Activated T-cell treated with anti-CD3 and anti-CD28 coated beads for 24 hours (primary cell): Measurements from ENCODE around the gene FBXL7.

Experiments
- DNase-seq: peaks from one replicate; pipeline ENCODE4 v3.0.0-alpha.2; 2020; ENCODE audit warnings: low read depth

FBXL7 gene

DNA sequence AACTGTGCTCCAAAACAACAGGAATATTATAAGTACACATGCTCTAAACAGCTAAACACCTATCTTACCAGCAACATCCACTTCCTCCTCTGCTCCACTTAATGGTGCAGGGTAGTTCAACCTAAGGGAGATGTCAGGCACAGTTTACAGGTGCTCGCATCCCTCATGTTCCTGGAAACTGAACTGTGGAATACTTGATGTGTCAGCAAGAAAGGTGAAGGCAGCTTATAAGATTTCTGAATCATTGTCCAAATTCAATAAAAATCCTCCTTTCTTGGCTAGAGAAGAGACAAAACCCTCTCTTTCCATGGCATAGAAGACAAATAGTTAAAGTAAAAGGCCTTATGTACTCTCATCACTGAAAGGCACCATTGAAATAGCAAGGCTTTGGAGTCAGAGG, 272.2 kb downstream of the FBXL7 start:
- no peak for DNase-seq

DNA sequence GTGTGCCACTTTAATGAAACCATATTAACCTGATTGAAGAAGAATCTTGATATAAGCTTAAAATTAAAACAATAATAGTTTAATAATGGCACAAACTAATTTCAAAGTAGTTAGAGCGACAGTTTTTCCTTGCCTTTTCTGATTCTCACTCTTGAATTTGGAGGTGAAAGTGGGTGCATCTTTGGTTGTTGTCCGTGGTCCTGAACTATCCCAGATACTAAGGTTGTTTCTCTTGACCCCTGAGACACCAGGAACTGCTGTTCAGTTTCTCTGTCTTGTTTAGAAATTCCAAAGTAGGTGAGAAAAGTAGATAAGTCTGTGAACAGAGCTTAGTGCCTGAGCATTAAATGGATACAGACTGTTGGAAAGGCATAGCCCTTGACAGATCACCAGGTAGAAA, 274.7 kb downstream of the FBXL7 start:
- no peak for DNase-seq

DNA sequence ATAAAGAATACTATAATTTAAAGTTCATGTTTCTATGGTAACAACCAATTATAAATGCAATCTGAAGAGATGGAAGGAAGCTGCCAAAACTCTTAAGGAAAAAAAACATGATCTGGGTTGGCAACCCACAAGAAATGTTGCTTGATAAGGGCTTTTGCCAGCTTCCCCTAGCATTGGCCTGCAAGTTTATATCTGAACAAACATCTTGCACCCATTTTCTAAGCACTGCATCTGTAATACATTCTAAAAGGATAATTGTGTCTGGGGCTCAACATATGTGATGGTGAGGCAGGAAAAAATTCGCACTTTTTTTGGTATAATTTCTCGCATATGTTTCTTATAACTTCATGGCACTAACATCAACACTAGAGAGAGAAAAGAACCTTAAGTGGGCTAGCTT, 276.4 kb downstream of the FBXL7 start:
- no peak for DNase-seq

DNA sequence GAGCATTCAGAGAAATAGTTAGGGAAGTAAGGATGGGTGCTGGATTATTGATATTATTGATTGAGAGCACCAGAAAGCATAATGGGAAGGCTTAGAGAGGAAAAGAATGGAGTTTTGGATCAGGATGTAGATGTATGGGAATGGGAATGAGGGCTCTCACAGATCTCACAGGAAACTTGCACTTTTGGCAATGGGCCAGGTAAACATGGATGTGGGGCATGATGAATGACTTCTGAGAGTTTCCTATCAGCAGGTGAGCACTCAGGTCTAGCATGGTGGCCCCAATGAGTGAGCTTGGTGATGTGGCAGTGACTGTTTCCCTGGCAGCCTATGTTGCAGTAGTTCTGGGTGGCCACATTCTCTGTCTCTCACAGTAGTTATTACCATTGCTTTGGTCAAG, 283.8 kb downstream of the FBXL7 start:
- DNase-seq = no peak

DNA sequence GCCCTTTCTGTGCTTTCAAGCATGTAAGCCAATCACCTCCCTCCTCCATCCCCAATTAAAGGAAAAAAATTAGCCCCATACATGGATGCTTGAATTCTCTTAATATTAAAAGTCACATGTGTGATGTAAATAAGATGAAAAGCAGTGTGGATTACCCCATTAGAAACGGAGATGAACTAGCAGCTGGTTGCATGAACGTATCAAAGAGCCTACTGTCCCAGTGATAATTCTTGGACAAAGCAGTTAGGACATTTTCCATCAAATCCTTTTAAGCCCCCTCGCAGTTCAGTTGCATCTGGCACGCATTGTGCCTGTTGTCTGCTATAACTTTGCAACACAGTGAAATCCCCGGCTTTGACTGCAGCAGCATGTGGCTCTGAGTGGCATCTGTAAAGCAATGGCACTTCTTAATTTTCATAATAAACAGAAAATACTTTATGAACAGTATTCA, 285.6 kb downstream of the FBXL7 start:
- no peak for DNase-seq

DNA sequence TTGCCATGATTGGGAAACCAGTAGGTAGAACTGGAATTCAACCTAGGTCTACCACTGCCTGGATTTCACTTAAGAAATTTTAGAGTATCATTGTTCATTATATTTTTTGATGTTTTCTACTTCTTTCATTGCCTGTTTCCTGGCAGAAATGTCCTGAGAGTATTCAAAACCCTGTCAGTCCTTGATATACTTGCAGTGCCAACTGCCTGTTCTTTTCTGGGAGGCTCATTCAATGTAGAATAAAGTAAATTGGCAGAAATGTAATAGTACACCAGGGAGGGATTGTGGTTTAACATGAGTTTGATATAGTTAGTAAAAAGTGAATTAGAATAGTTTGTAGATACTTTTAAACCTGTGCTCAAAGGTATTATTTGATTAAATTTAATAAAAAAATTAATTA, 286.3 kb downstream of the FBXL7 start:
- no peak for DNase-seq

DNA sequence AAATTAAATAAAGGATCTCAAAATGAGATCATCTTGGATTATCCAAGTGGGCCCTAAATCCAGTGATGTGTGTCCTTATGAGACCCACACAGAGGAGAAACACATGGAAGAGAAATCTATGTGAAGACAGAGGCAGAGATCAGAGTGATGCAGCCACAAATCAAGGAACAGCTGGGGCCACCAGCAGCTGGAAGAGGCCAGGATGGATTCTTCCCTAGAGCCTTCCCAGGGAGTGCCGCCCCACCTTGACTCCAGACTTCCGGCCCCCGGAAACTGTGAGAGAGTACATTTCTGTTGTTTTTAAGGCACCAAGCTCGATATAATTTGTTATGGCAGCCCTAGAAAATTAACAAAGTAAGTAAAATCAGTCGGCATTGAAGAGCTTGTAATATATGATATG, 286.9 kb downstream of the FBXL7 start:
- no peak for DNase-seq

DNA sequence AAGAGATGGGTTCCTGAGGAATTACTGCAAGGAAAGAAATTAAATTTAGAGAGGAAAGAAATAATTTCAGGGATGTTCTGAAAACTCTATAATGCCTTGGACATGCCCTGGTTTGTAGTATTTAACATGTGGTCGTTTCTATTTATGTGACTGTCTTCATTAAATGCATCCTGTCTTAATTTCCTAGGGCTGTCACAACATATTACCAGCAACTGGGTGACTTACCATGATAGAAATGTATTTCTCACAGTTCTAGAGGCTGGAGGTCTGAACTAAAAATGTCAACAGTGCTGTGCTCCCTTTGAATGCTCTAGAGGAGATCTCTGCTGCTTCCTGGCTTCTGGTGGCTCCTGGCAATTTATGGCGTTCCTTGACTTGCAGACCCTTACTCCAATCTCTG, 287.7 kb downstream of the FBXL7 start:
- DNase-seq = no peak

DNA sequence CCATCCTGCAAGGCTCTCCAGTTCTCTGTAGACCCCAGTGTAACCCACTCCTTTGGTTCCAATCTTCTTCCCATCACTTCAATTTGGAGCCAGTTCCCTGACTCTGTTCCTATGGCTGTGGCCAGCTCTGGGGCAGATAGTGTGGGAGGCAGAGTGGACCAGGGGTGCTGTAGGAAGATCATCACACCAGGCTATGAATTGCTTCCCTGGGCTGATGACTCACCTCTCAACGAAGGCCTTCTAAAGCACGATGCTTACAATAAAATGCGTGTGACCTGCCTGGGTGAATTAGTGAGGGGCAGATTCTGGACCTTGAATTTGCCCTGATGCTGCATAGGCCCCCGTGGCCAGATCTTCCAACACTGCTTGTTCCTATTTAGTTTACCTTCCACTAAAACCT, 289.7 kb downstream of the FBXL7 start:
- no peak for DNase-seq

DNA sequence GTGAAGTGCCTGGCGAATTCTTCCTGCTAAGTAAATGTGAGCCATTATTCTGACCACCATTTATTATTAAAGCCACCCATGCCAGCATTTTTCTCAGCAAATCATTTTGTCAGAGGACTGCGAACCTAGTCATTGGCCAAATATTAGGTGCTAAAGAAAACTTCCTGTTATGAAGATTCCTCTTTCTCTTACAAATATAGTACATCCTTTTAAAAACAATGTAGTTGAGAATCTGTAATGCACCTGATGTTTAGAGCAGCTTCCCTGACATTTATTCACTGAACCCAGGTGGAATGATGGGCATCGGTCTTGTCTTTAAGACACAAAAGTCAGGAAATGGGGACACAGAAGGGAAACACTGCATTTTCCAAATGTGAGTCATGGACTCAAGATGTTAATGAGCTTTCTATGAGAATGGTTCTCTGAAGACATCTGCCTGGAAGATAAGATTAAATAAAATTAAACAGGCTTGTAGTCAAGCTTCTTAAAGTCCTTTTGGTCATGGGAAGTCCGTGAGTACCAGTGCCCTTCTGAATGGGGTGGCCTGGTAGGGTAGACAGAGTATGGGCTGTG, 290.6 kb downstream of the FBXL7 start:
- no peak for DNase-seq

DNA sequence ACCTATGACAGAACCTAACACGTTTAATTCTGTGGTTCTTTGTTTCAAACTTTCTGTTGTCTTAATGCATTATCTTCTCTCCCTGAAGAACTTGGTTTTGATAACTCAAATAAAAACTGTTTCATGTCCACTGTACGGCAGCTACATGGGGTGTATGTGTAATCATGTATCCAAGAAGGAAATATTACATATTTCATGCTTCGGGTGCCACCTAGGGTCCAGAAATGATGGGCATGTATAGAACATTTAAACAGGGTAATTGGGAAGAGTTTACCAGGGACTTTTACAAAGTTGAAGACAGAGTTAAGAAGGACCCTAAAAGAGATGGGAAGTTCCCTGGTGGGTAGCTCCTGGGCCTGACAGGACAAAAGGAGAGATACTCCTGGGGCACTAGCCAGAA, 291.3 kb downstream of the FBXL7 start:
- DNase-seq = no peak

DNA sequence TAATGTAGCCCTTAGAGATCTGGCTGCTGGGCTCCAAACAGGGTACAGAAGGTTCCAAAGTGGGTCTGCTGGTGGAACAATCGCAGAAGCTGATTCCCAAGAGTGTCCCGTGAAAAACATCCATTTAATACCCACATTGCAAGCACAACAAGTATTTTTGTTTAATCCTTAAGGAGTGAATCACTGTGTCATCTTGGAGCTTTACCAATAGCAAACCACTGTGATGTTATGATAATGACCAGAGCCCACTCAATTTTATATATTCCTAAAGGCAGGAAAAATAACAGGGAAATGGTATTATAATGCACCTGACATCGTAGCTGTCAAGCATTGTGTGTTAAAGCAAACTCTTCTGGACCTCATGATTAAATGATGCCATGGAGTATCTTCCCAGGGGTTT, 291.9 kb downstream of the FBXL7 start:
- no peak for DNase-seq

DNA sequence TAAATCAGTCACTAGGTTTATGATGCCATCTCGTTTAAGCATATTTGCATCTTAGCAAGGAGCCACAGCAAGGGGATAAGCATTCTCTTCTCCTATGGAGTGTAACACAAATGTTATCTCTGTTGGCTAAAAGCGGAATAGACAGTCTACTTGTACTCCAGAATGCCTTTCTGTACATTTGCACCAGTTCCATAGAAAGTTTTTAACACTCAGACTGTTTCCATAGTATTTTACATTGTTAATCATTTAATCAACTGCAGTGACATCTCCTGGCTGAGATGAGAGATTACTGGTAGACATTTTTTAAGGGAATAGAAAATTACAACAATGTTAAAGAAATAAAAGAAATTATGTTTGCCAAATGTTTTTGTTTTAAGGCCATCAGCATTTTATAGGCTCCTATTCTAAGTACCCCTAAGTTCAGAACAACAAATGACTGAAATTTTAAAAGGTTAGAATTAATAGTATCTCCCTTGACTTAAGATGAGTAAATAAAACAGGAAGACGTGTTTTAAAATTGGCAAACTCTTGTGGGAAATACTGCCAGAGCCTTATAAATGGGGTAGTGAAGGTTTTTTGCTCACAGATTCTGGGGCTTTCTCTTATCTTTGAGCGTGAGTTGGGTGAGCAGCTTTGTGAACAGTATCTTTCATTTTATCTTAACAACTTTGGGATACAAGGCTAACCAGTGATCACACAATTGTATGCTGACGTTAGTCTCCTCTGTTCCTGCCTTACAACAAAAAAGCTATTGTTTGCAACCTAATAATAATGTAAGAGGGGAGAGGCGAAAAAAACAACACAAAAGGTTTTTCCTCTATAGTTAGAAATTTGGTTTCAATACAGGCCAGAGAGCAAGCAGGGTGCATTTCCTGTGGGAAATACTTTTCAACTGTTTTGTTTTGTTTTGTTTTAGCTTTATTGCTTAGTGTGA, 294.3 kb downstream of the FBXL7 start:
- DNase-seq = no peak

DNA sequence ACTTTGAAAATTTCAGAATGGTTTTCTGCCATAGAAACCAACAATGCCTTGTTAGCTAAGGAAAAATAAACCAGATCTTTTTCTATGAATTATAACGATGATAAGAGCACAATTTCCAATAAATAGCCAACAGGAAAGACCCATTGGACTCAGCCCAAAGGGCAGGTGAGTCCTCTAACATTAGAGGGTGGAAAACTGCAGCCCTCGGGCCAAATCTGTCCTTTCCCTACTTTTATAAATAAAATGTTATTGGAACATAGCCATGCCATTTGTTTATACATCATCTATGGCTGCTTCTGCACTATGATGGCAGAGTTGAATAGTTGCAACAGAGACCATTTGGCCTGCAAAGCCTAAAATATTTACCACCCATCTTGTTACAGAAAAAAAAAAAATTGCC, 296.1 kb downstream of the FBXL7 start:
- no peak for DNase-seq

DNA sequence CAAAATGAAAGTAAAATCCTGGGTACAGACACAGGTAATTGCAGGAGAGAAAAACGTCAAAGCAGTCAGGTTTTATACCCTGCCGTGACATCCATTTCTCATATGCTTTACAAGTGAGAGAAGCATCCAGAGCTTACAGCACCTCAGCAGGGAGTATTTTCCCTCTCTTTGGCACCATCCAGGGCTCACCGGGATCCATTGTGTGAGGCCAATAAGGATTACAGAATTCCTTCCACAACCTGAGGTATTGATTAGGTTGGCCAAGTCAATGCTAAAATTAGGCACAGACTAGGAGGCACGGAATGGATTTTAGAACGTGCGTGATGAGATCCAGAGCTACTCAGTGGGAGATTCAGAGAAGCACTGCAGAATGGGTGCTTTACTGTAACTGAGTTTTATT, 296.6 kb downstream of the FBXL7 start:
- no peak for DNase-seq

DNA sequence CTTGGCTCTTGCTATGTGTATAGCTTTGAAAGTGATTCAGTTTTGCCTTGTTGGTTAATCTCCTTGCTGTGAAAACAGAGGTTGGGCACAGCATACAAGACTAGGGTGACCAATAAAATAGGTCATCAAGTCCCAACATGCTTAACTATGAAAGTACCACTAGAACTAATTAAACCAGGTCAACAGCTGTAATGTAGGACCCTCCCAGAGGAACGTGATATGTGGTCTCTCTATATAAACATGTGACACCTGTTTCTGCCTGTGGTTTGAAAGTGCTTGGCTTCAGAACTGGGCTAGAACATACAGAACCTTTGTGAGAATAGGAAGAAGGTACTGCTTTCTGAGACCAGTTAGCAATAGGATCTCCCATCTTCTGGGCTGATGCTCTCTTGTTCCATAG, 297.1 kb downstream of the FBXL7 start:
- DNase-seq = no peak

DNA sequence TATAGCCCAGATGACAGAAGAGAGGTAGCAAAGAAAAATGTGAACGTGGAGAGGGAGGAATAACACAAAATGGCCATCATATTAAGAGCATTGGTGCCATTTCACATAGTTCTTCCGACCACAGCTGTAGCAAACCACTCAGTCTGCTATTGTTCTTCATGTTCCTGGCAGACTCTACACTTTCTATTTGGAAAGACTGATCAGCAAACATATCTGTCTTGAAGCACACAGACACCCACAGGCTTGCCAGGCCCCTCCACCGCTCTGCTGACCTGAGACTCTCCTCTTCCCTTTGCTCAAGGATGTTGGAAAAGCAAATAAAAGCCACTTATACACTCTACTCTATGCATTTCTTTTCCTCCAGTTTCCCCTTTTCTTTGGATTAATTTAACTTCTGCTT, 298.0 kb downstream of the FBXL7 start:
- DNase-seq = no peak

DNA sequence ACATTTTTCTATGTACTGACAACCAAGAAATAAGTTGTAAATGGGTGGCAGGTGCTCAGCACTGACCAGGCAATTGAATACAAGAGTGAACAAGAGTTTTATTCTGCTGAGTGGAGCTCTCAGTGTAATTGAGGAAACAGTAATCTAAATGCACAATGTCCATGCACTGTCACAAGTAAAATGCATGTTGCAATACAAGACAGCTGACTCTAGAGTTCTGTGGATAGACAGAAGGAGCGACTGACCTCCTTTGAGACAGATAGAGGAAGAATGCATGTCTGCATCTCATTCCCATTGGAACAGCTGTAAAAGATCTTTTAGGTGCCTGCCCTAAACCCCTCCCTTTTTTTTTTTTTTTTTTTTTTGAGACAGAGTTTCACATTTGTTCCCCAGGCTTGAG, 299.0 kb downstream of the FBXL7 start:
- no peak for DNase-seq

DNA sequence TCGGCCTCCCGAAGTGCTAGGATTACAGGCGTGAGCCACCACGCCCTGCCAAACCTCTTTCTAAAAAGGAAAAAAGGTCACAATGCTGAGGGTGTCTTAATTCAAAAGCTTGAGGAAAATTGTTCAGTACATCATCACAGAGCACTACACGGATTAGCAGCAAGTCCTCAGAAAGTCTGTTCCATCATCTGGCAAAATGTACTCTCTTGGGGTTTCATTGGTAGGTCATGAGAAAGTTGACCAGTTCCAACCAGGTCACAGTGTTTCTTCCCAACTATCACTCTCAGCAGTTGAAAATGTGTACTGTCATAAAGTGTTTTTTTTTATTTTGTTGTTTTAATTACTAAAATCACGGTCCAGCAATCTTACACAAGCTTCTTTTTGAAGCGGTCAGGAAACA, 299.6 kb downstream of the FBXL7 start:
- DNase-seq = no peak

DNA sequence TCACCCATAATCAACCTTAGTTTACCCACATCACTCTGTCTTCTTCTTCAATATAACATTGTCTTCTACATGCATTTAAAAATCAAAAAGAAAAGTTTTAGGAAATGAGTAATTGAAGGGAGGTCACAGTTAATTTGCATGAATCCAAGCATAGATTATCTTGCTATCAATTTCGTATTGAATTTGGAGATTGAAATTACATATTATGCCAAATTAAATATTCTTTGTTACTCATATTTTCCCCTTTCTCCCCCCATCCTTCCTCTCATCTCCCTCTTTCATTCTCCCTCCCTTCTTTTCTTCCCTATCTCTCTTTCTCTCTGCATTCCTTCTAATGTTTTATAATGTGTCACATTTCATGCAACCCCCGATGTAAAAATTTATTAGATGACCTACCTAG, 303.3 kb downstream of the FBXL7 start:
- no peak for DNase-seq

DNA sequence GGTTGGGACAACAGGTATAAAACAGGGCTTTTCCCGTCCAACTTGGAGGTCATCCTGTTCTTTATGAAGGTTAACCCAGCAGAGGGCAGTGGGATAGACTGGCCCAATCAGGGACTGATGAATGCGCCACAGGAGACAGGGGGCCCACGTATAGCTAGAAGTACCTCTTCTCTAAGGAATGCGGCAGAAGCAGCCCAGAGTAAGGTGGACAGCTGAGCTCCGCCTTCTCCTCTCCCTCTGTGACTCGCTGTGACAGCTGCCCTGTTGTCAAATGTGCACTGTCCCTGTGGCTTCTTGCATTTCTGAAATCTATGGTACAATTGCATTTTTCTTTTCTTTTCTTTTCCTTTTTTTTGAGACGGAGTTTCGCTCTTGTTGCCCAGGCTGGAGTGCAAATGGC, 306.6 kb downstream of the FBXL7 start:
- DNase-seq = no peak

DNA sequence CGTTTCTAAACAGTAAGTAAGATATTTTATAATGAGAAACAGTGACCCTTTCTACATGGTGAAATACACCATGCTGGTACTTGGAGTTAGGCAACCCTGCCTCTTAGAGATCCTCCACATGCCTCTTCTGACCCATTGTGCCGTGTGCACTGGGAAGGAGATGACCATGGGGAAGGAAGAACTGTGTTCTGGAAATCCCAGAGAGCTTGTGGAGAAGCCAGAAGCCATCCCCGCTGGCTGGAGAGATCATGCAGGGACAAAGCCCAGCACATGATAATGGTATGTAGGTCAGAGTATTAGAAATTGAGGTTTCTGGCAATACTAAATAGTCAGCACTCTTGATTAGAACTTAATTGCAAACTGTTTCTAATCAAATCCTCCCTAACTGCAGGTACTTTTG, 307.3 kb downstream of the FBXL7 start:
- no peak for DNase-seq

DNA sequence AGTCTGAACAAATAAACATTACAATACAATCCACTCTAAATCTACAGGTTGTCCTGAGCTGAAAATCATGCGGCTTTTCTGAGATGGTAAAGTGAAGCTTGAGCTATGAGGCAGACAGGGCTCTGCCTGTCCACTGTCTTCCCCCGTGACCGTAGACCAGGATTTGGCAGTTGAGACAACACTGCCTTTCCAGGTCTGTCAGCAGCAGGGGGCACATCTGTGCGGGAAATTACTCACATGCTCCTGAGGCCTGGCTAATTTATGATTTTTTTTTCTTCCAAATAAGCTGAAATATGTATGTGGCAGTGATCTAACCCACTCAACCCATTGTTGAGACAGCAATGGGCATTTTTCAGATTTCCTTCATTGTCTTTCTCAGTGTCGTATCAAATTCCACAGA, 307.9 kb downstream of the FBXL7 start:
- no peak for DNase-seq

DNA sequence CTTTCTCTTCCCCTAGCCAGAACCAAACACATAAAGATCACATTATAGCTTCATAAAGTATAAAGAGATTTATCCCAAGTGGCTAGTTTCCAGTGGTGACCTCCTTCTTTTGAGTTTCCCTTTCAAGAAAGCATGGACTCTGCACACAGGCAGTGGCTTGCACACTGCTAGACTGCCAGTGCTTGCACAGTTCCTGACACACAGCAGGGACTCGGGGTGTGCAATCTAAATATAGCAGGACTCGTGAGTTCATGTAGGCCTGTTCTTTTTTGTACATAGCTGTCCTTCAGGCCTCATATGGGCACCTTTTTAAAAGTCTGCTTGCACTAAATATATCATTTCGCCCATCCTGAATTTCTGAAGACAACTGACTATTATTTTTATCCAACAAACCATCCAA, 308.6 kb downstream of the FBXL7 start:
- no peak for DNase-seq
